ENCODE data around the gene METTL22.

The METTL22 gene

GRCh38 chr16:8694795-8695728 is 73.6 kb downstream of the METTL22 start:
- H3K4me3 ChIP-seq (ENCODE audit: low read depth, low read length), result no peak overlapping the region
- TF ChIP-seq CTCF (IDR thresholded peaks at IDR 0.05; ENCODE audit: low read depth, low read length, missing control alignments), result no peak
- DNase-seq (ENCODE audit: low read depth), result no peak
- in situ Hi-C loops (cut with HindIII; ENCODE audit: low sequenced_read_pairs), result no loop called here

DNA sequence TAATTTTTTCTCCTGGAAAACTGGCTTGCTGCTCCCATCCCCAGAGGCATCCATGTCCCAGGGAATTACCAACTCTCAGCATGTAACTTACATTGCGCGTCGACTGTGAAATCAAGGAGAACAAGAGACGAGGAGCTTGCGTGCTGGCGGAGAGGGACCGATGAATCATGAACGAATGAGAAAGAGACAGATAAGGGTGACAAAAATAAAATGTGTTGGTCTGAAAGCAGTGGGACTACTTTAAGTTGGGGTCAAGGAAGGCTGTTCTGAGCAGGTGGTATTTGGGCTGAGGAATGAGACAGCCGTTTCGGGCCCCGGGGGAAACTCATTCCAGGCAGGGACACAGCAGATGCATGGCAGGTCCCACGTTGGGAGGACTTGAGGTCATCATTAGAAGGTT is 75.4 kb downstream of the METTL22 start:
- no peak for DNase-seq (ENCODE audit: low read depth)
- TF ChIP-seq CTCF (IDR thresholded peaks at IDR 0.05; ENCODE audit: low read depth, low read length, missing control alignments), result no peak
- H3K4me3 ChIP-seq (ENCODE audit: low read depth, low read length), result no peak overlapping the region
- in situ Hi-C loops (cut with HindIII; ENCODE audit: low sequenced_read_pairs), result no loop called here

GRCh38 chr16:8697965-8698364 is 76.5 kb downstream of the METTL22 start:
- no peak for TF ChIP-seq CTCF (IDR thresholded peaks at IDR 0.05; ENCODE audit: low read depth, low read length, missing control alignments)
- in situ Hi-C loops (cut with HindIII; ENCODE audit: low sequenced_read_pairs), result no loop called here
- DNase-seq (ENCODE audit: low read depth), result no peak
- H3K4me3 ChIP-seq (ENCODE audit: low read depth, low read length), result no peak overlapping the region

Measured in astrocyte of the cerebellum (primary cell).